Activated CD4-positive, alpha-beta T cell treated with anti-CD3 and anti-CD28 coated beads for 36 hours (primary cell): Measurements from ENCODE around the gene PAQR5. TPM values are rescaled to one million over a fixed set of nuclear protein-coding genes. Genes with fewer than 3 reads are reported as not detected.
"Not testable (repeated sequence)": the region's sequence is repeated elsewhere in the genome, so short reads cannot be mapped to it uniquely, and the experiment has no call there.

Source experiments
- ATAC-seq: fragments of 200-7000 bp; cut with Tn5 transposase; one replicate; pipeline ENCODE4 v1.10.0; 2021; ENCODE audit warnings: mild to moderate bottlenecking, moderate library complexity
- CTCF ChIA-PET: fragments of 350-600 bp; sonication (Branson Sonifier 250); formaldehyde crosslinking; loops from one replicate; lab custom pipeline; 2021; ENCODE audit warnings: antibody characterized with exemption; lab: Charles Lee
- POLR2A ChIA-PET: fragments of 350-600 bp; sonication (Branson Sonifier 250); formaldehyde crosslinking; loops from one replicate; lab custom pipeline; 2021; ENCODE audit warnings: antibody characterized with exemption, inconsistent platforms; lab: Charles Lee
- DNase-seq: peaks from one replicate; pipeline ENCODE4 v3.0.0-alpha.2; 2020
- H3K27ac Mint-ChIP-seq: one replicate; pipeline ENCODE4 v1.8.0; 2021; ENCODE audit warnings: mixed read lengths
- H3K27me3 Mint-ChIP-seq: one replicate; pipeline ENCODE4 v1.8.0; 2021; ENCODE audit warnings: mixed read lengths
- H3K36me3 Mint-ChIP-seq: one replicate; pipeline ENCODE4 v1.8.0; 2021; ENCODE audit warnings: low read depth, mixed read lengths
- H3K4me1 Mint-ChIP-seq: one replicate; pipeline ENCODE4 v1.8.0; 2021; ENCODE audit warnings: mixed read lengths
- H3K4me3 Mint-ChIP-seq: one replicate; pipeline ENCODE4 v1.8.0; 2021; ENCODE audit warnings: mild to moderate bottlenecking, moderate library complexity, mixed read lengths
- H3K9me3 Mint-ChIP-seq: one replicate; pipeline ENCODE4 v1.8.0; 2021; ENCODE audit warnings: low read depth, mixed read lengths
- intact Hi-C, 2 experiments: fragments of 100-400 bp; cut with DNase I in 1 of 2; cut with micrococcal nuclease in 1 of 2; formaldehyde crosslinking; loops; one replicate each; pipeline versions ENCODE4 v1.14.2 to v1.15.1; 2022 to 2024; cut with DNase I, micrococcal nuclease
- total RNA-seq, 2 experiments: library from RNA; stranded (reverse); gene quantifications; one replicate each; pipeline ENCODE4 v1.2.3, GENCODE V29; 2021

Gene PAQR5
- total RNA-seq, 2 experiments from 2014 or later = 0.05 TPM; not detected in 1

DNA sequence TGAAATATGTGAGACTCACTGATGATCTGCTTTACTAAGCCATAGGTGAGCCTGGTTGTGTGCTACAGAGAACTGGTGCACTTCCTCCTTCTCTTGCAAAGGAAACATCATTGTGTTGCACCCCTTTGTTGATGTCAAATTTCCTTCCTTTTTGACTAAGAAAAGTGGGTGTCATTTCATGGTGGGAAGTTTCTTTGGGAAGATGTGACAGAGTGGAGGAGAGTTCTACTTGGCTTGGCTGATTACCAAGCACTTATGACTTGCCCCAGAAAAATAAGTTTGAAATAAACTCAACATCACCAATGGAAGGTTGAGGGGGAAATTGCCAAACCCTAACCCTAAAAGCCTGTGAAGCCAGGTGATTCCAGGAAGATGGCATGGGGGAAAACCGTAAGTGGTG is 61.9 kb downstream of the PAQR5 start:
- POLR2A ChIA-PET = no interaction called here
- H3K9me3 Mint-ChIP-seq = no peaks in the 10 kb centered on the region
- intact Hi-C loops = no loop called here
- CTCF ChIA-PET = interaction anchor here (0.6 kb wide), 1 partner anchor 326 kb away, joined by 3 read pairs; no protein-coding TSS in a partner anchor
- no peaks in the 10 kb centered on the region for H3K36me3 Mint-ChIP-seq
- H3K27me3 Mint-ChIP-seq = peaks cover 3% of the 10 kb centered on the region
- no peak overlapping the region for H3K4me3 Mint-ChIP-seq
- DNase-seq = no peak
- H3K27ac Mint-ChIP-seq = no peak overlapping the region
- H3K4me1 Mint-ChIP-seq = no peaks in the 10 kb centered on the region
- ATAC-seq = no peak

DNA sequence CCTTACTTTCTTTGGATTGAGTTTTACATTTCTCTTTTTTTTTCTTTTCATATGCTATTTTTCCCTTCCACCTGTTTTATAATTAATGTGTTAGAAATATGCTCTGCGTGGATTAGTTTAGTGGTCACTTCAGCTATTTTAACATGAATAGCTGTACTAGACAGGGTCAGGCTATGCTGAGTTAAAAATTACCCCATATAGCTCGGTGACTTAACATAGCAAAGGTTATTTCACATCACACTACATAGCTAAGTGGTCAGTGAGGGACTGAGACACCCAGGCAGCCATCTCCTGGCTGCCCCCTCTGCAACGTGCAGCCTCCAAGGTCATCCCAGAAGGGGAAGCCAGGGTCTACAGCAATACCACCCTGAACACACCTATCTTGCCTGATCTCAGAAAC is 68.5 kb downstream of the PAQR5 start:
- no peak for ATAC-seq
- no peak for DNase-seq
- intact Hi-C loops = no loop called here
- CTCF ChIA-PET = interaction anchor here (0.8 to 0.9 kb wide), 2 partner anchors 8 to 9 kb away, joined by 3 read pairs; no protein-coding TSS in a partner anchor
- peaks cover 1% of the 10 kb centered on the region for H3K27me3 Mint-ChIP-seq
- H3K9me3 Mint-ChIP-seq = no peaks in the 10 kb centered on the region
- H3K36me3 Mint-ChIP-seq = no peaks in the 10 kb centered on the region
- POLR2A ChIA-PET = no interaction called here
- no peak overlapping the region for H3K27ac Mint-ChIP-seq
- H3K4me3 Mint-ChIP-seq = no peak overlapping the region
- H3K4me1 Mint-ChIP-seq = no peaks in the 10 kb centered on the region

DNA sequence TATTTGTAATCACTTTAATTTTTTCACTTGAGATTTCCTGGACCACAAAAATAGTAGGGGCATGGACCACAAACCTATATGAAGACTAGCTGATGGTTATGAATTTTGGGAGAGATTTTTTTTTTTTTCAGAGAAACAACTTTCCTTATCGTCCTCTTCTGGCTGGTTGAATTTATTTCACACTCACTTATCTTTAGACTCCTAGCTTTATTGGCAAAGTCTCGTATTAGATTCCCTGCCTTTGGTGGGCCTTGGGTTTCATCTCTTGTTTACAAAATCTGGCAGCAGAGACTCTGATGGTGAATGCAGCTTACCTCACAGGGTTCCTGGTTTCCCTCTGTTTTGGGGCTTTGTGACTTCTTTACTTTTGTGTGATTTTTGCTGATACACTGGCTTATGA is 70.9 kb downstream of the PAQR5 start:
- Mint-ChIP-seq H3K9me3 (no peaks in the 10 kb centered on the region), H3K36me3 (no peaks in the 10 kb centered on the region), H3K4me1 (no peaks in the 10 kb centered on the region), H3K4me3 (no peak overlapping the region), H3K27ac (no peak overlapping the region), H3K27me3 (peaks cover 1% of the 10 kb centered on the region)
- intact Hi-C loops = no loop called here
- no peak for DNase-seq
- POLR2A ChIA-PET = no interaction called here
- CTCF ChIA-PET = interaction anchor here (0.6 kb wide), 2 partner anchors 719 to 1627 kb away, joined by 3 to 6 read pairs; no protein-coding TSS in a partner anchor
- ATAC-seq = no peak

DNA sequence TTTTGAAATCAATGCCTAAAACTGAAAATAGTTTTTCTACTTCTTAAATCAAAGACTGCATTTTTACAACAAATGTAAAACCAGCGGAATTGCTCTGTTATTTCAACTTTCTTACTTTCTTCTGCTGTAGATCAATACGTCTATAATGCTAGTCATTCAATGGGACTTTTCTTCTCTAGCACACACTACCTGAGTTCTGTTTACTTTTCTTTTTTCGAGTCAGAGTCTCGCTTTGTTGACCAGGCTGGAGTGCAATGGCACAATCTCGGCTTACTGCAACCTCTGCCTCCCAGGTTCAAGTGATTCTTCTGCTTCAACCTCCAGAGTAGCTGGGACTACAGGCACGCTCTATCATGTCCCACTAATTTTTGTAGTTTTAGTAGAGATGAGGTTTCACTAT is 74.7 kb downstream of the PAQR5 start:
- no peaks in the 10 kb centered on the region for H3K4me1 Mint-ChIP-seq
- no peaks in the 10 kb centered on the region for H3K9me3 Mint-ChIP-seq
- intact Hi-C loops = no loop called here
- peaks cover 2% of the 10 kb centered on the region for H3K27me3 Mint-ChIP-seq
- no peak for DNase-seq
- POLR2A ChIA-PET = no interaction called here
- no peak for ATAC-seq
- H3K4me3 Mint-ChIP-seq = no peak overlapping the region
- no peak overlapping the region for H3K27ac Mint-ChIP-seq
- H3K36me3 Mint-ChIP-seq = no peaks in the 10 kb centered on the region
- CTCF ChIA-PET = no interaction called here

DNA sequence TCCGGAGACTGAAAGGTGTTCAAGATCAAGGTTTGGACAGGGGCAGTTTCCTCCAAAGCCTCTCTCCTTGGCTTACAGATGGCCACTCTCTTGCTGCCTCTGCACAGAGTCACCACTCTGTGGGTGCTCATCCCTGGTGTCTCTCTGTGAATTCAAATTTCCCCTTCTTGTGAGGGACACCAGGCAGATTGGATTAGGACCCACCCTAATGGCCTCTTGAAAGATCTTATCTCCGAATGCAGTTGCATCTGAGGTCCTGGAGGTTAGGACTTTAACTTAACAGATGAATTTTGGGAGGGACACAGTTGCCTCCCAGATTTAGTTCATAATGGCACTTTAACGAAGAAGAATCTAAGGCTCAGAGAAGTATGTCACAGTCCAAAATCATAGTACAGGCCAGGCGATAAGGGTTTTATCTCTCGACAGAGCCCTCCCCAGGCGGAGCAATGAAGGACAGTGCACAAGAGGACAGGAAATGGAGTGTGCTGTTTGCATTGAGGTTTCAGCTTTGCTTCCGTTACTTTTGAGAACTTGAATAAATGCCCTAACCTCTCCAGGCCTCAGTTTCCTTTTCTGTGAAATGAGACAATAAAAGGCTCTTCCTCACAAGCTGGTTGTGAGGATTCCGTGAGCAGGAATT is 76.6 kb downstream of the PAQR5 start:
- intact Hi-C loops = no loop called here
- no peak overlapping the region for H3K4me3 Mint-ChIP-seq
- no peaks in the 10 kb centered on the region for H3K4me1 Mint-ChIP-seq
- ChIA-PET CTCF (interaction anchor here (1.0 kb wide), 1 partner anchor 9 kb away, joined by 3 read pairs; no protein-coding TSS in a partner anchor), POLR2A (no interaction called here)
- H3K9me3 Mint-ChIP-seq = no peaks in the 10 kb centered on the region
- ATAC-seq = no peak
- no peak for DNase-seq
- H3K27ac Mint-ChIP-seq = no peak overlapping the region
- peaks cover 3% of the 10 kb centered on the region for H3K27me3 Mint-ChIP-seq
- H3K36me3 Mint-ChIP-seq = no peaks in the 10 kb centered on the region

DNA sequence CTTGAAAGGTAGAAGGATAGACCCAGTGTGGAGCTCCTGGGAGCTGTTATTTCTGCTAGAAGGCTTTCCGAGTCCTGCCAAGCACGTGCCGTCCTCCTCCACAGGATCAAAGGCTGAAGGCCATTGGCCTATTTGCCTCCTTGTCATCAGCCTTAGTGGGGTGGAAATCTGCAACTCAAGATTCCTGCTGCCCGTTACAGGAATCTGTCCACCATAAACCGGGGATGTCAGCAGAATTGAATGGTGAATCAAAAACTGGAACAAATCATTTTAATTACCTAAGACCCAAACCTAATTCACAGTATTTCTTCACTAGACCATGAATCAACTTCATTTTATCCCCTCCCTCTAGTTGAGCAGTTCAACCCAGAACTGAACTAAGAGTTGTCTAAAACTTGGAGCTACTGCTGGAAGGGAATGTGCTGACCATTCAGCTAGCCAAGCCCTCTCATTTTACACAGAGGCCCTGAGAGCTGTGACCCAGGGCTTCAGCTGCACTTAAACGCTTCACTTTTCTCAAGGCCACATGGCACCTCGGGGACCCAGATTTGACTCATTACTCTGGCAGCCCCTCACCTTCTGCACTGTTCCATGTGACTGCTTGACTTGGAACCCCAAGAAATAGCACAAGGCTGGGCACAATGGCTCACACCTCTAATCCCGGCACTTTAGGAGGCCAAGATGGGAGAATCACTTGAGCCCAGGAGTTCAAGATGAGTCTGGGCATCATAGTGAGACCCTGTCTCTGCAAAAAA is 78.7 kb downstream of the PAQR5 start:
- Mint-ChIP-seq H3K27ac (no peak overlapping the region), H3K9me3 (no peaks in the 10 kb centered on the region), H3K4me1 (no peaks in the 10 kb centered on the region), H3K27me3 (peaks cover 5% of the 10 kb centered on the region), H3K4me3 (no peak overlapping the region), H3K36me3 (no peaks in the 10 kb centered on the region)
- no peak for ATAC-seq
- CTCF ChIA-PET = no interaction called here
- POLR2A ChIA-PET = no interaction called here
- no peak for DNase-seq
- intact Hi-C loops = no loop called here

DNA sequence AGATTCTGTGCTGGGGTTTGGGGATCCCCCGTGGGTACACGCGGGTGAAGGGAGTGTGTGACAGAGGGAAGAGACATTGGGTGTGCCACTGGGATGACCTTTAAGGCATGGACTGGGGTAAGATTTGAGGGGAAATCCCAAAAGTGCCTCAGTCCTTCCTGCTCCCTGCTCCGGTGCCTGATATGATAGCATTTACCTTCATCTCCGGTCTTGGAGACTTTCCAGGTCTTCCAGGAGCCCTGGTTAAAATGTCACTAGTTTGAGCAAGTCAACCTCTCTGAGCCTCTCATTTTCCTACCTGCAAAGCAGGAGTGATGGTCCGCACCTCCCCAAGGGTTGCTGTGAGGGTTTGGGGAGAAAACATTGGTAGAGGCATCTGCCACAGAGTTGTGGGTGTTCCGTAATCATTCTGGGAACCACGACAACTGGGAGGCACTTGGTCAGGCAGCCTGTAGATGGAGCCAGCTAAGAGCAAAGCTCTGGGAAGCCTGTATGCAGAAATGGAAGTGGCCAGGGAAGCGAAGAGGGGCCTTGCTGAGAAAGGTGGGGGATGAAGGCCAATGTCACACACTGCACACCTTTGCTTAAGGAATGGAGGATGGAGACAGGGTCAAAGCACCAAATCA is 81.5 kb downstream of the PAQR5 start:
- no peak for ATAC-seq
- DNase-seq = no peak
- Mint-ChIP-seq H3K9me3 (no peaks in the 10 kb centered on the region), H3K27ac (no peak overlapping the region), H3K4me3 (no peak overlapping the region), H3K36me3 (no peaks in the 10 kb centered on the region), H3K27me3 (peaks cover 5% of the 10 kb centered on the region), H3K4me1 (no peaks in the 10 kb centered on the region)
- ChIA-PET POLR2A (no interaction called here), CTCF (interaction anchor here (0.6 kb wide), 1 partner anchor 11 kb away, joined by 3 read pairs; no protein-coding TSS in a partner anchor)
- intact Hi-C loops = no loop called here

DNA sequence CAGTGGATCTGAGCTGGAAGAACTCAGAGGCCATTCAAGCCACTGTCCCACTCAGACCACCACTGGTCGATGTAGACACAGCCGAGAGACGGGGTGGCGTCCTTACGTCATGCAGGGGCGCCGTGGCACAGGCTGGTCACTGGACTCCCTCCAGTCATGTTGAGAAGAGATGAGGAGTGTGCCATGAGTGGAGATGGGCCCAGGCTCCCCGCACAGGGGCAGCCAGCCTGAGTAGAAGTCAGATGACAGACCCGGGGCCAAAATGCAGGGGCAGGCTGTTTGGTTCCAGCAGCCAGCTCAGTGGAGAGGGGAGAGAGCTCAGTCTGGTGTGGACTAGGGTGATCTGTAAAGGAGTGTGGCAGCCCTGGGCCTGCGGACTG is 82.0 kb downstream of the PAQR5 start:
- no peaks in the 10 kb centered on the region for H3K36me3 Mint-ChIP-seq
- H3K4me1 Mint-ChIP-seq = no peaks in the 10 kb centered on the region
- H3K27ac Mint-ChIP-seq = no peak overlapping the region
- H3K4me3 Mint-ChIP-seq = no peak overlapping the region
- ATAC-seq = no peak
- no peak for DNase-seq
- H3K9me3 Mint-ChIP-seq = no peaks in the 10 kb centered on the region
- H3K27me3 Mint-ChIP-seq = peaks cover 5% of the 10 kb centered on the region
- intact Hi-C loops = no loop called here
- CTCF ChIA-PET = no interaction called here
- POLR2A ChIA-PET = no interaction called here

DNA sequence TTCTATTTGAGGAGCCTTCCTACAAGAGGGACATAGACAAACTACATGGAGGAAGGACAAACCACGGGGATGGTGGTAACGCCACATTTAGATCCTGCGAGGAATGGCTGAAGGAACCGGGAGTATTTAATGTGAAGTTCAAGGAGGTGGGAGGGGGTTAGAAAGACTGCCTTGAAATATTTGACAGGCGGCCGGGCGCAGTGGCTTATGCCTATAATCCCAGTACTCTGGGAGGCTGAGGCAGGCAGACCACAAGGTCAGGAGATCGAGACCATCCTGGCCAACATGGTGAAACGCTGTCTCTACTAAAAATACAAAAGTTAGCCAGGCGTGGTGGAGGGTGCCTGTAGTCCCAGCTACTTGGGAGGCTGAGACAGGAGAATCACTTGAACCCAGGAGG is 83.5 kb downstream of the PAQR5 start:
- not testable (repeated sequence) for H3K4me1 Mint-ChIP-seq

DNA sequence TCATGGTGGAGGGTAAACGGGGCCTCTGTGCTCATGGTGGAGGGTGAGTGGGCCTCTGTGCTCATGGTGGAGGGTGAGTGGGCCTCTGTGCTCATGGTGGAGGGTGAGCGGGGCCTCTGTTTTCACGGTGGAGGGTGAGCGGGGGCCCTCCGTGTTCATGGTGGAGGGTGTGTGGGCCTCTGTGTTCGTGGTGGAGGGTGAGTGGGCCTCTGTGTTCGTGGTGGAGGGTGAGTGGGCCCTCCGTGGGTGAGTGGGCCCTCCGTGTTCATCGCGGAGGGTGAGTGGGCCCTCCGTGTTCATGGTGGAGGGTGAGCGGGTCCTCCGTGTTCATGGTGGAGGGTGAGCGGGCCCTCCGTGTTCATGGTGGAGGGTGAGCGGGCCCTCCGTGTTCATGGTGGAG is 85.4 kb downstream of the PAQR5 start:
- H3K4me3 Mint-ChIP-seq, ATAC-seq, H3K36me3 Mint-ChIP-seq: not testable (repeated sequence)

More for the DNA sequence above, 83.5 kb downstream of the PAQR5 start:
- POLR2A ChIA-PET, CTCF ChIA-PET, H3K9me3 Mint-ChIP-seq, DNase-seq, intact Hi-C loops, H3K27ac Mint-ChIP-seq, H3K27me3 Mint-ChIP-seq, H3K36me3 Mint-ChIP-seq, ATAC-seq, H3K4me3 Mint-ChIP-seq: not testable (repeated sequence)

DNA sequence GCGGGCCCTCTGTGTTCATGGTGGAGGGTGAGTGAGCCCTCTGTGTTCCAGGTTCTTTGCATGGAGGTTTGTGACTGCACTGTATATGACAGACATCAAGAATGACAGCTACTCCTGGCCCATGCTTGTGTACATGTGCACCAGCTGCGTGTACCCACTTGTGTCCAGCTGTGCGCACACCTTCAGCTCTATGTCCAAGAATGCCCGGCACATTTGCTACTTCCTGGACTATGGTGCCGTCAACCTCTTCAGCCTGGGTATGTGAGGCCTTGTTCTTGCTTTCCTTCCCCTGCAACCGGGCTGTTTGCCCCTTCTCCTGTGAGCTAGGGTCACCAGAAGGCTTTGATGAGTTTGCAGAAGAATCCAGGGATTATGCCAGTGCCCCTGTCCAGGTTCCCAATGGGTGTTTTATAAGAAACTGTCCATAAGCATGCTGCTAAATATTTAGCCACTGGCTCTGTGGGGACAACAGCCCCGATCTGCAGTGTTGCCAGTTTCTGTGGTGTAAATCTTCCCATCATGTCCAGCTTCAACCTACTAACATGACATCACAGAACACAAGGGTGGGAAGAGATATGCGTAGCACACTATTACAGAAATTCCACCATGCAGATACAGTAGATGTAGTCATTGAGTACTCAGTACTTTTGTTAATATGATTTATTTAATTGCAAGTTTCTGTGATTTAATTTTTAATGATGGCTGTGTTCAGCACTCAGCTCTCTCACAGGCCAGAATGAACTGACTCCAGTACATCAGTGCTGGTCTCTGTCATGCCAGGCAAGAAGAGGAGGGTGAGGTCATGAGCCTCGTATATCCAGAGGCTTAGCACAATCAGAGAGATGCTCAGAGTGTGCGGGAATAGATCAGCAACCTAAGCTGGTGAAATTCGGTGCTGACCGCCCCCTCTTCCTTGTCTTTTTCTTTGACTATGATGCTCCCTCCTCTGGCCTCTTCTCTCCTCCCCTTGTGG is 86.2 kb downstream of the PAQR5 start:
- no peaks in the 10 kb centered on the region for H3K4me1 Mint-ChIP-seq

More for the DNA sequence above, 85.4 kb downstream of the PAQR5 start:
- intact Hi-C loops, CTCF ChIA-PET, H3K27me3 Mint-ChIP-seq, H3K4me1 Mint-ChIP-seq, DNase-seq, H3K27ac Mint-ChIP-seq, H3K9me3 Mint-ChIP-seq, POLR2A ChIA-PET: not testable (repeated sequence)

More for the DNA sequence above, 86.2 kb downstream of the PAQR5 start:
- Mint-ChIP-seq H3K4me3 (no peak overlapping the region), H3K27me3 (peaks cover 3% of the 10 kb centered on the region), H3K9me3 (no peaks in the 10 kb centered on the region), H3K36me3 (no peaks in the 10 kb centered on the region), H3K27ac (no peak overlapping the region)
- ATAC-seq (no peak), DNase-seq (no peak)
- intact Hi-C loops = no loop called here
- POLR2A ChIA-PET = no interaction called here
- CTCF ChIA-PET = no interaction called here
